T-helper 2 cell treated with Interferon-gamma antibody and Interleukin-4, amounts not matched to agents 100 ng/mL and 5 ng/mL, for 36 hours (primary cell): ENCODE measurements around the gene ZSCAN2. TPM values are rescaled to one million over a fixed set of nuclear protein-coding genes. Genes with fewer than 3 reads are reported as not detected.
"Not testable (repeated sequence)": the region's sequence is repeated elsewhere in the genome, so short reads cannot be mapped to it uniquely, and the experiment has no call there.

Source experiments
- intact Hi-C: fragments of 100-400 bp; cut with micrococcal nuclease; formaldehyde crosslinking; loops from one replicate; pipeline ENCODE4 v1.15.1; 2023
- total RNA-seq: library from RNA; stranded (reverse); gene quantifications from 2 replicates; pipeline ENCODE4 v1.2.3, GENCODE V29; 2022

ZSCAN2 gene
- total RNA-seq, 1 donor from 2014 or later = 7.0 TPM

- intact Hi-C loops = loop anchor here (2.0 to 5.0 kb wide), 2 partner anchors 115 to 129 kb away; partner anchors contain the start of gene ZNF592
Measured at GRCh38 chr15:84633311-84634227, 32.8 kb downstream of the ZSCAN2 start.

DNA sequence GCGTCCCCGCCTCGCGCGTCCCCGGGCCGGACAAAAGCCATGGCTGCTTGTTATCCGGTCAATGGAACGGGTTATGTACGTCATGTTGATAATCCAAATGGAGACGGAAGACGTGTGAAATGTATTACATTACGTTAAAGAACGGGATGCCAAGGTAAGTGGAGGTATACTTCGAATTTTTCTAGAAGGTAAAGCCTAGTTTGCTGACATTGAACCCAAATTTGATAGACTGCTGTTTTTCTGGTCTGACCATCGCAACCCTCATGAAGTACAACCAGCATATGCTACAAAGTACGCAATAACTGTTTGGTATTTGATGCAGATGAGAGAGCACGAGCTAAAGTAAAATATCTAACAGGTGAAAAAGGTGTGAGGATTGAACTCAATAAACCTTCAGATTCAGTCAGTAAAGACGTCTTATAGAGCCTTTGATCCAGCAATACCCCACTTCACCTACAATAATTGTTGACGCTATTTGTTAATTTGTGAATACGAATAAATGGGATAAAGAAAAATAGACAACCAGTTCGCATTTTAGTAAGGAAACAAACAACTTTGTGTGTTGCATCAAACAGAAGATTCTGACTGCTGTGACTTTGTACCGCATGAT is 33.5 kb downstream of the ZSCAN2 start:
- intact Hi-C loops = loop anchor here (5.0 kb wide), 1 partner anchor 128 kb away; no protein-coding TSS in a partner anchor

DNA sequence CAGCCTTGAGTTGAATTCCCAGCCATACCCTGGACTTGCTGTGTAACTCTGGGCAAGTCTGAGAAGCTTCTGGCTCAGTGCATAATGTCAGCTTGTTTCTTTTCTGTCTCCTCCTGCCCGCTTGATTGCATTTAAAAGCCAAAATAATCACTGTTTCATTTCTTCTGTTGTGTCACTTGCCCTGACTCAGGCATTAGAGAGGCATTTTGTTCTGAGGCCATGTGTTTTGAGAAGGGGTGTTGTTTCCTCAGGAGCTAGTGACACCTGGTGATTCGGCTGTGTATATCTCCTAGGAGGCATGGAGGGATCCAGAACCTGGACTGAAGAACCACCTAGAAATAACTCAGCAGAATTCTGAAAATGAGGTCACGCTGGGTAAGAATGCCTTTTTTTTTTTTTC is 37.3 kb downstream of the ZSCAN2 start:
- intact Hi-C loops = no loop called here

GRCh38 chr15:84641871-84642270 is 41.1 kb downstream of the ZSCAN2 start:
- intact Hi-C loops = not testable (repeated sequence)

DNA sequence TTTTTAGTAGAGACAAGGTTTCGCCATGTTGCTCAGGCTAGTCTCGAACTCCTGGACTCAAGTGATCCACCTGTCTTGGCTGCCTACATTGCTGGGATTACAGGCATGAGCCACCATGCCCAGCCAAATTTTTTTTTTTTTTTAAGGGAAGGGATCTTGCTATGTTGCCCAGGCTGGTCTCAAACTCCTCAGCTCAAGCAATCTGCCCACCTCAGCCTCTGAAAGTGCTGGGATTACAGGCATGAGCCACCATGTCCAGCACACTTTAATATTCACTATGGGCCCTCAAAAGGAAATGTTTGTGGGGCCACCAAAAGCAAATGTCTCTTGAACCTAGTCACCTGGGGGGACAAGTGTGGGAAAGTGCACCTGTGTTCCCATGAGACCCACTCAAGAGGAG is 41.8 kb downstream of the ZSCAN2 start:
- intact Hi-C loops = not testable (repeated sequence)

- intact Hi-C loops = no loop called here
Measured at GRCh38 chr15:84643838-84644237, 43.0 kb downstream of the ZSCAN2 start.

DNA sequence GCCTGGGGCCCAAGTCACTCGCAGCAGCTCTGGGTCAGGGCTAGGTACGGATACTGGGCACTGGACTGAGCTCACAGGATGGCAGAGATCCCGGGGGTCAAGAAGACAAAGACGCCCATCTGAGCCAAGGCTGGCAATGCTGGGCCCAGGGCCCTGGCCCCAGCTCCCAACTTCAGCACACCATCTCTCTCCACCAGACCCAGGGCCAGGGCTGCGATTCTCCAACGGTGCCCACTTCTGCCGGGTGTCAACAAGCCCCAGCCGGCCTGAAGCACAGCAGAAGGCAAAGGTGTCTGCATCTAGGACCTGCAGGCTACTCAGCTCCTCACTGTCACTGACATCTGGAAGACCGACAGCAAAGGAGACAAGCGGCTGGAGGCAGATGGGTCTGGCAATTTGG is 44.7 kb downstream of the ZSCAN2 start:
- intact Hi-C loops = no loop called here

GRCh38 chr15:84645997-84646396 is 45.2 kb downstream of the ZSCAN2 start:
- intact Hi-C loops = no loop called here

- intact Hi-C loops = no loop called here
Measured at GRCh38 chr15:84647726-84648125, 46.9 kb downstream of the ZSCAN2 start.

- intact Hi-C loops = no loop called here
Measured at GRCh38 chr15:84648539-84648938, 47.7 kb downstream of the ZSCAN2 start.

DNA sequence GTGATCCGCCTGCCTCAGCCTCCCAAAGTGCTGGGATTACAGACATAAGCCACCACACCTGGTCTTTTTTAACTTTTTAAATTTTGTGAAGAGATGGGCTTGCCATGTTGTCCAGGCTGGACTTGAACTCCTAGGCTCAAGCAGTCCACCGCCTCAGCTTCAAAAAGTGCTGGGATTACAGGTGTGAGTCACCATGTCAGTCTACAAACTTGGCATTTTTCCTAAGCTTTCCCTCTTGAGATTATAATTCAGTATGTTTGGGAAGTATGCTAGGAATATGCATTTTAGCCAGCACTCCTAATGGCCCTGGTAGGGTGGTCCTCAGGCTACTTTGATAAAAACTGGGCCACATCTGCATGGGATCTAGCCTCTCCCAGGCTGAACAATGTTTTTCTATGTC is 48.9 kb downstream of the ZSCAN2 start:
- intact Hi-C loops = no loop called here

GRCh38 chr15:84653584-84653909 is 52.7 kb downstream of the ZSCAN2 start:
- intact Hi-C loops = no loop called here

- intact Hi-C loops = loop anchor here (1.0 kb wide), 6 partner anchors 23 to 327 kb away; partner anchors contain the start of genes PDE8A and ZNF592
Measured at GRCh38 chr15:84653910-84654688, 53.3 kb downstream of the ZSCAN2 start, which contains the start of gene WDR73. WDR73 (minus strand) TSS chr15:84654283; CDS start chr15:84654274, 9 bp downstream.

DNA sequence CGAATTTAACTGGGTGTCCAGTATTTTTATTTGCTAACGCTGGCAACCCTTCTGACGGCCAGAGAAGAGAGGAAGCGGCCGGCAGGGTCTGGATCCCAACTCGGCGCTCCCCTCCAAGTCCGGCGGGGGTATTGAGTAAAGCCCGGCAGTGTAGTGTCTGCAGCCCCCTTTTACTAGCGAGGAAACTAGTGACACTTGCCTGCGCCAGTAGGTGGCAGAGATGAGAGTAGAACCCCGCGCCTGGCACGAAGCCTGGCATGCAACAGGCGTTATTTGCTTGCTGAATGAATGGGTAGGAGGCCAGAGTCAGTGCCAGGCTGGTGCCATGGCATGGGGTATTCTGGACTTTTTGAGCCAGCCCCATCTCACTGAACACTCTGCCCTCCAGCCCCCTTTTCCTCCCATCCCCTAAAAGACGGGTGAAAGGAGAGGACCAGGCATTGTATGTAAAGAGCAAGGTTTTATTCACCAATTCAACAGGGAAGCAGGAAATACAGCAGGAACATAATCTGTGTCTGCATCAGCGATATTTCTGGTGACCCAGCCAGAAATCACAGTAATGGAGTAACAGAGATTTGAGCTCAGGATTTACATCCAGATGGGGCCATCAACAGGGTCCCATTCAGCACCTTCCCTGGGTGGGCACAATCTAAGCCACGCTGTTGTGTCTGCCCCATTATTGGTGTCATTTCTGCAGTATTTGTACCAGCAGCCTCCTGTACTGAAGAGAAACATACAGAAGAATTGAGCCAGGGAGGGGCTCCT is 54.1 kb downstream of the ZSCAN2 start:
- intact Hi-C loops = loop anchor here (1.0 to 5.0 kb wide), 7 partner anchors 24 to 326 kb away; partner anchors contain the start of genes PDE8A and ZNF592

- intact Hi-C loops = loop anchor here (5.0 kb wide), 1 partner anchor 105 kb away; no protein-coding TSS in a partner anchor
Measured at GRCh38 chr15:84656972-84657371, 56.2 kb downstream of the ZSCAN2 start.

DNA sequence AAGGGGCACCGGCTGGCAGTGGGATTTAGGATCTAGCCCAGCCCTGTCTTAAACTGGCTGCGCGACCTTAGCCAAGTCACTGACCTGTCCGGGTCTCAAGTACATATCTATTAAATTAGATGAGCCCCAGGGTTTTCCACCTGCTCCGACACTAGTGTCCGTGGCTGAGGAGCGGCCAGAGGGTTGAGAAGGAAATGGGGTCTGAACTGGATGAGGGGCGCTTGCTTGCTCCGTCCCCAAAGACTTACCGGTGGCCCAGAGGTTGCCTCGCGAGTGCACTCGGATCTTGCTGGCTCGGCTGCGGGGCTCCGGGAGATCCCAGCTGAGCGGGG is 56.9 kb downstream of the ZSCAN2 start:
- intact Hi-C loops = loop anchor here (1.0 to 5.0 kb wide), 4 partner anchors 57 to 105 kb away; partner anchors contain the start of genes SEC11A and ZNF592

DNA sequence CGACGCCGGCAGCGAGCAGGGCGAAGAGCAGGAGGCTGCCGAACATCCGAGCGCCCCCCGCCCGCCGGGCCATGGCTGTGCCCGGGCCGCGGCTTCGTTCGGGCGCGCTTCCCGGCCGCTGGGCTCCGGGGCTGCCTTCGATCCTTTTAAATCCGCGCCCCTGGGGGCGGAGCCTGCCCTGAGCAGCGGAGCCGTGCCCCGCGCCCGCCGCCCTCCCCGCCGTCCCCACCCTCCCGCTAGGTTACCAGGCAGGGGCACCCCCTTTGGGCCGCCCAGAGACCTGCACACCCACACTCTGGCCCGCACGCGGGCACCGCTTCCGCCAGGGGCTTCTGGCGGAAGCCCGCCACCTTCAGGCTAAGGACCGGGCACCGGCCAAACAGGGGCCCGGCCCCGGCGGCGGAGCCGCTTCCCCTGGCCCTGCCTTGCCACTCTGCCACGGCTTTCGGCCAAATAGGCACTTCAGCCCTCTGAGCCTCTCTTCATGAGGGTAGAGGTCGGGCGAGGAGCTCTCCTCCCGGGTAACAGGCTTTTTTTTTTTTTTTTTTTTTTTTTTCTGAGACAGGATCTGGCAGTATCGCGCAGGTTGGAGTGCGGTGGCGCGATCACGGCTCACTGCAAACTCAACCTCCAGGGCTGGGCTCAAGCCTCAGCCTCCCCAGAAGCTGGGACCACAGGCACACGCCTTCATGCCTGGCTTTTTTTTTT is 57.4 kb downstream of the ZSCAN2 start, which contains the start of gene NMB:
Gene NMB (minus strand): TSS at position 120 of the 708 bp plus-strand sequence. CDS start 47 bp downstream, at position 73.
- intact Hi-C loops = loop anchor here (1.0 to 5.0 kb wide), 4 partner anchors 58 to 104 kb away; partner anchors contain the start of genes SEC11A and ZNF592

DNA sequence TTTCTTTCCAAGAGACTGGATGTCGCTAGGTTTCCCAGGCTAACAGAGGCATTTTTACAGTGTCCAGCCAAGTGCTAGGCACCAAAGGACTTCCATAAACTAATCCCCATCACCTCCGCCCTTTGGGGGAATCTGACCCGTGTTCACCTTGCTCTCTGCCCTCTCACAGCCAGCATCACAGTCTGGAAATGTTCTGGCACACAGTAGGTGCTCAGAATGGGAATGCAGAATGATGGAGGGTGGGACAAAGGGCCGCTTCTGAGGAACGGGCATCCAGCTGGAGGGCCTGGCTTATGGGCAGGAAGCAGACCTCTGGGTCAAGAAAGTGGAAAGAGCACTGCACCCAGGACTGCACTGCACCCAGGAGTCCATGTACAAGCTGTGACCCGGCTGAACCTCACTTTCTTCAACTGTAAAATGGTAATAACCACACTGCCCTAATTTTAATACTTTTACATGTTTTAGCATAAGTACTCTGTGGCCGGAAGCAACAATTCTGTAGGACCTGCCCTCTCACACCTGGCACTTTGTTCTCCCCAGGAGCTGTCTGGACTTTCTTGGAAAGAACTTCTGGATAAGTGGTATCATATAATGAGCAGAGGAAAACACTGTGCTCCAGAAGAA is 58.1 kb downstream of the ZSCAN2 start:
- intact Hi-C loops = loop anchor here (1.0 to 5.0 kb wide), 4 partner anchors 57 to 103 kb away; partner anchors contain the start of genes SEC11A and ZNF592
